K562 (cell line): ENCODE data around the gene TWSG1. TPM values are rescaled to one million over a fixed set of nuclear protein-coding genes. Genes with fewer than 3 reads are reported as not detected.

ENCODE experiments used
- CBFA2T3 ChIP-seq: fragments of 450-650 bp; IDR thresholded peaks from 2 replicates; pipeline ENCODE4 v1.6.1; 2017
- DACH1 ChIP-seq: fragments of 450-650 bp; IDR thresholded peaks from 2 replicates; pipeline ENCODE4 v1.6.1; 2018; ENCODE audit not compliant: partially characterized antibody
- E4F1 ChIP-seq: fragments of 250-450 bp; sonication (Bioruptor Pico); IDR thresholded peaks from 2 replicates; pipeline ENCODE4 v1.5.0; 2021; ENCODE audit warnings: mild to moderate bottlenecking, borderline replicate concordance
- JUND ChIP-seq, 2 experiments: IDR thresholded peaks; 2 replicates in 1 of 2; 3 replicates in 1 of 2; pipeline ENCODE4 v1.6.1; 2011; ENCODE audit warnings: borderline replicate concordance in 2 of 2, low read depth in 2 of 2, low read length in 2 of 2, improper control_type of control experiment in 1 of 2, missing biosample characterization in 1 of 2, missing genetic modification characterization in 1 of 2, missing genetic modification reagents in 1 of 2
- MTA2 ChIP-seq: fragments of 450-650 bp; IDR thresholded peaks from 2 replicates; pipeline ENCODE4 v1.6.1; 2016; ENCODE audit warnings: low read depth
- NR2C1 ChIP-seq, 2 experiments: fragments of 450-650 bp; IDR thresholded peaks; 2 replicates each; pipeline ENCODE4 v1.6.1; 2017; ENCODE audit warnings: mild to moderate bottlenecking in 2 of 2, antibody characterized with exemption in 1 of 2, inconsistent platforms in 1 of 2, missing compliant biosample characterization in 1 of 2, missing genetic modification characterization in 1 of 2
- SAFB ChIP-seq: fragments of 200-400 bp; formaldehyde crosslinking; IDR thresholded peaks from 2 replicates; pipeline ENCODE4 v1.6.1; 2017; ENCODE audit warnings: low read depth, low read length, borderline replicate concordance
- SMAD1 ChIP-seq: fragments of 150-350 bp; IDR thresholded peaks from 2 replicates; pipeline ENCODE4 v1.6.1; 2014; ENCODE audit warnings: low read length, low read depth; ENCODE audit not compliant: partially characterized antibody
- SMAD2 ChIP-seq: fragments of 150-350 bp; IDR thresholded peaks from 2 replicates; pipeline ENCODE4 v1.6.1; 2014; ENCODE audit warnings: low read depth, mild to moderate bottlenecking, low read length
- SP2 ChIP-seq: IDR thresholded peaks from 2 replicates; pipeline ENCODE4 v1.6.1; 2011; ENCODE audit warnings: mild to moderate bottlenecking, low read depth, low read length, moderate library complexity; ENCODE audit not compliant: poor library complexity, severe bottlenecking; ENCODE audit errors: extremely low read depth
- TAF9B ChIP-seq: fragments of 450-650 bp; IDR thresholded peaks from 2 replicates; pipeline ENCODE4 v1.6.1; 2018; ENCODE audit warnings: mild to moderate bottlenecking; ENCODE audit not compliant: partially characterized antibody
- ZBTB5 ChIP-seq: fragments of 450-650 bp; IDR thresholded peaks from 2 replicates; pipeline ENCODE4 v1.6.1; 2017; ENCODE audit warnings: antibody characterized with exemption
- ZFX ChIP-seq: sonication (generic); formaldehyde crosslinking; IDR thresholded peaks from 2 replicates; pipeline ENCODE4 v1.8.0; 2022; ENCODE audit warnings: mild to moderate bottlenecking, missing genetic modification reagents, moderate library complexity
- ZNF175 ChIP-seq: fragments of 200-800 bp; sonication (Bioruptor generic); IDR thresholded peaks from 2 replicates; pipeline ENCODE4 v1.6.1; 2016; ENCODE audit warnings: low read depth, mild to moderate bottlenecking, missing genetic modification characterization, missing compliant biosample characterization
- ZNF41 ChIP-seq: fragments of 250-450 bp; sonication (Bioruptor Pico); conservative IDR thresholded peaks from 2 replicates; pipeline ENCODE4 v1.4.0; 2020; ENCODE audit warnings: mild to moderate bottlenecking
- ZNF592 ChIP-seq: fragments of 450-650 bp; IDR thresholded peaks from 2 replicates; pipeline ENCODE4 v1.6.1; 2017; ENCODE audit warnings: antibody characterized with exemption, mild to moderate bottlenecking
- ZNF764 ChIP-seq: fragments of 250-450 bp; sonication (Bioruptor Pico); IDR thresholded peaks from 2 replicates; pipeline ENCODE4 v1.4.0; 2020; ENCODE audit warnings: low read depth, mild to moderate bottlenecking, moderate library complexity
- polyA plus RNA-seq, 8 experiments: library from polyadenylated mRNA; depleted of rRNA in 4 of 8; stranded (reverse) in 5 of 8; unstranded in 3 of 8; fragments of >200 nt; fragmentation: Nextera tagmentation in 2 of 8; fragmentation: Illumina TruSeq in 1 of 8; extraction: Ambion mirVana in 2 of 8; extraction: Trizol in 1 of 8; gene quantifications; 2 replicates each; pipeline versions ENCODE4 v1.2.1 to v1.2.3, GENCODE V29; 2011 to 2014; ENCODE audit warnings: inconsistent platforms in 1 of 8, missing spikeins in 1 of 8
- total RNA-seq, 7 experiments: library from RNA; depleted of rRNA in 6 of 7; stranded (reverse); fragments of >200 nt in 6 of 7; fragmentation: Illumina TruSeq in 2 of 7; extraction: Trizol in 2 of 7; gene quantifications; 2 replicates each; pipeline versions ENCODE4 v1.2.1 to v1.2.3, GENCODE V29; 2011 to 2021; ENCODE audit warnings: low replicate concordance in 1 of 7
- TF ChIP-seq, protein P1 (sequence below): fragments of 250-450 bp; sonication (Bioruptor Pico); IDR thresholded peaks from 2 replicates; pipeline ENCODE4 v1.5.1; 2021; ENCODE audit warnings: mild to moderate bottlenecking

The TWSG1 gene
- total and polyA plus RNA-seq, 9 of the 15 experiments (the other 6 are each of a cell fraction or from before 2014, with no cell fraction given): 10.4 to 37.2 (median 25.1) TPM

- TF ChIP-seq SP2 (no peak), MTA2 (no peak), NR2C1 (IDR thresholded peaks at IDR 0.05) (0 out of 2 replicates have a peak, but pooled peaks have one; percentile 11), NR2C1 (tag; IDR thresholded peaks at IDR 0.05) (no peak), ZNF175 (CRISPR knock-in tag) (no peak), JUND (IDR thresholded peaks at IDR 0.05; ENCODE audit: borderline replicate concordance, low read depth, low read length) (no peak), JUND (tag; IDR thresholded peaks at IDR 0.05; ENCODE audit: borderline replicate concordance, low read depth, low read length) (no peak), SMAD1 (no peak), ZFX (CRISPR knock-in tag) (no peak), E4F1 (CRISPR knock-in tag) (no peak), ZNF41 (CRISPR knock-in tag) (no peak), SMAD2 (no peak), ZNF764 (CRISPR knock-in tag) (no peak), CBFA2T3 (peak; percentile 66), ZNF592 (0 out of 2 replicates have a peak, but pooled peaks have one; percentile 29), ZBTB5 (no peak), DACH1 (no peak), TAF9B (peak; percentile 35), SAFB (no peak)
- TF ChIP-seq, protein P1, sequence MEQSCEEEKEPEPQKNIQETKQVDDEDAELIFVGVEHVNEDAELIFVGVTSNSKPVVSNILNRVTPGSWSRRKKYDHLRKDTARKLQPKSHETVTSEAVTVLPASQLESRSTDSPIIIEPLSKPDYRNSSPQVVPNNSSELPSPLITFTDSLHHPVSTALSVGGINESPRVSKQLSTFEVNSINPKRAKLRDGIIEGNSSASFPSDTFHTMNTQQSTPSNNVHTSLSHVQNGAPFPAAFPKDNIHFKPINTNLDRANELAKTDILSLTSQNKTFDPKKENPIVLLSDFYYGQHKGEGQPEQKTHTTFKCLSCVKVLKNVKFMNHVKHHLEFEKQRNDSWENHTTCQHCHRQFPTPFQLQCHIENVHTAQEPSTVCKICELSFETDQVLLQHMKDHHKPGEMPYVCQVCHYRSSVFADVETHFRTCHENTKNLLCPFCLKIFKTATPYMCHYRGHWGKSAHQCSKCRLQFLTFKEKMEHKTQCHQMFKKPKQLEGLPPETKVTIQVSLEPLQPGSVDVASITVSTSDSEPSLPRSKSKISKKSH: no peak
Measured at GRCh38 chr18:9386879-9387278, 52.3 kb downstream of the TWSG1 start (continued).
